Measurements from ENCODE around the gene MAP3K5. TPM values are rescaled to one million over a fixed set of nuclear protein-coding genes. Genes with fewer than 3 reads are reported as not detected.

The MAP3K5 gene
- total and polyA plus RNA-seq, 2 donors (not counting 3 experiments of a cell fraction or from before 2014, with no cell fraction given) = 1.5 to 7.0 TPM

- FAIRE-seq (no peak), DNase-seq (ENCODE audit: low read depth, low spot score) (no peak)
- Histone ChIP-seq H3K4me3 (replicated peaks in 1 of 3; ENCODE audit: insufficient read depth in 1 of 3, low read depth in 1 of 3, low read length in 3 of 3) (no peak overlapping the region), H3K9ac (replicated peaks; ENCODE audit: extremely low read depth, insufficient read depth, low read length) (no peak overlapping the region), H3K79me2 (ENCODE audit: control insufficient read depth, insufficient read depth, low read length) (no peaks in the 10 kb centered on the region), H3K27me3 (ENCODE audit: control insufficient read depth in 2 of 2, insufficient read depth in 2 of 2, low read length in 2 of 2) (no peaks in the 10 kb centered on the region), H3K4me2 (ENCODE audit: insufficient read depth, low read length) (no peak overlapping the region), H3K4me1 (ENCODE audit: control insufficient read depth, extremely low read depth, insufficient read depth, low read length) (no peaks in the 10 kb centered on the region), H3K36me3 (ENCODE audit: control insufficient read depth in 2 of 2, extremely low read depth in 1 of 2, insufficient read depth in 2 of 2, low read length in 2 of 2) (no peaks in the 10 kb centered on the region), H3K9me1 (replicated peaks; ENCODE audit: control insufficient read depth, extremely low read depth, insufficient read depth, low read length) (no peaks in the 10 kb centered on the region), H2AFZ (ENCODE audit: low read depth, low read length) (no peak overlapping the region), H3K9me3 (replicated peaks; ENCODE audit: control insufficient read depth, insufficient read depth, low read length) (no peaks in the 10 kb centered on the region), H3K27ac (ENCODE audit: insufficient read depth, low read depth, low read length) (no peak overlapping the region), H4K20me1 (replicated peaks; ENCODE audit: control insufficient read depth, extremely low read depth, insufficient read depth, low read length) (no peaks in the 10 kb centered on the region)
- BruUV-seq (replicated peaks) = no TSS peak
- intact Hi-C loops (cut with micrococcal nuclease) = no loop called here
- dilution Hi-C loops (cut with MboI; ENCODE audit: extremely low pct_ligation_motif_present, low sequenced_read_pairs) = no loop called here
- ChIA-PET POLR2A (no interaction called here), CTCF (interaction anchor here (0.8 to 1.1 kb wide), 2 partner anchors 12 to 13 kb away, joined by 3 read pairs; no protein-coding TSS in a partner anchor)
- TF ChIP-seq FOS (IDR thresholded peaks at IDR 0.05; ENCODE audit: borderline replicate concordance, insufficient read depth, low read length) (no peak), JUN (IDR thresholded peaks at IDR 0.05; ENCODE audit: borderline replicate concordance, insufficient read depth, insufficient read length, low read depth) (no peak), POLR2A (IDR thresholded peaks at IDR 0.05; ENCODE audit: low read depth, low read length) (no peak), POLR2AphosphoS5 (IDR thresholded peaks at IDR 0.05; ENCODE audit: insufficient read depth, low read depth, low read length) (no peak), GATA2 (IDR thresholded peaks at IDR 0.05; ENCODE audit: insufficient read depth, insufficient read length, low read depth, low read length) (no peak), EZH2 (IDR thresholded peaks at IDR 0.05; ENCODE audit: borderline replicate concordance, low read depth, low read length, severe bottlenecking) (no peak), MYC (IDR thresholded peaks at IDR 0.05; ENCODE audit: low read depth, low read length) (no peak), MAX (IDR thresholded peaks at IDR 0.05; ENCODE audit: insufficient read depth, insufficient read length) (no peak), CTCF (IDR thresholded peaks at IDR 0.05; ENCODE audit: extremely low read depth in 1 of 2, insufficient read depth in 1 of 2, low read depth in 1 of 2, low read length in 2 of 2) (no peak)
Observed at GRCh38 chr6:136685540-136686108, 106.7 kb downstream of the MAP3K5 start.

Measured in endothelial cell of umbilical vein (primary cell).